Lower leg skin (tissue), 4 donors: Measurements from ENCODE around the gene TMEM109. TPM values are rescaled to one million over a fixed set of nuclear protein-coding genes. Genes with fewer than 3 reads are reported as not detected.

ENCODE experiments used
- DNase-seq, 2 donors: peaks; one replicate each; pipeline ENCODE4 v3.0.0-alpha.2; 2019; ENCODE audit warnings: low spot score in 2 of 2
- H3K4me3 ChIP-seq: fragments of 200-600 bp; sonication (generic); 2 replicates; pipeline ENCODE4 v1.5.1; 2017; ENCODE audit warnings: mild to moderate bottlenecking, low read depth; ENCODE audit not compliant: poor library complexity, severe bottlenecking
- CTCF ChIP-seq, 3 donors: fragments of 450-650 bp; IDR thresholded peaks; one replicate each; pipeline ENCODE4 v1.5.1; 2016; ENCODE audit warnings: antibody characterized with exemption in 3 of 3, mild to moderate bottlenecking in 3 of 3, moderate library complexity in 2 of 3
- POLR2A ChIP-seq, 2 donors: fragments of 450-650 bp; IDR thresholded peaks; one replicate each; pipeline ENCODE4 v1.6.1; 2016 to 2017; ENCODE audit warnings: antibody characterized with exemption in 2 of 2, mild to moderate bottlenecking in 1 of 2, moderate library complexity in 1 of 2
- WGBS, 2 donors: methylation state at CpG; one replicate each; pipeline ENCODE4 v1.1.5; 2018; 5-methylcytosine and 5-hydroxymethylcytosine counted together
- intact Hi-C: fragments of 100-400 bp; cut with DNase I; formaldehyde crosslinking; loops from one replicate; pipeline ENCODE4 v1.15.0; 2023; ENCODE audit warnings: low total_unique reads
- total RNA-seq, 4 donors: library from RNA; depleted of rRNA; stranded (reverse); fragments of >200 nt; gene quantifications; one replicate each; pipeline ENCODE4 v1.1.0, GENCODE V29; 2016

TMEM109 gene
- total RNA-seq, 4 donors from 2014 or later = 62.1 to 101 (median 81.8) TPM

DNA sequence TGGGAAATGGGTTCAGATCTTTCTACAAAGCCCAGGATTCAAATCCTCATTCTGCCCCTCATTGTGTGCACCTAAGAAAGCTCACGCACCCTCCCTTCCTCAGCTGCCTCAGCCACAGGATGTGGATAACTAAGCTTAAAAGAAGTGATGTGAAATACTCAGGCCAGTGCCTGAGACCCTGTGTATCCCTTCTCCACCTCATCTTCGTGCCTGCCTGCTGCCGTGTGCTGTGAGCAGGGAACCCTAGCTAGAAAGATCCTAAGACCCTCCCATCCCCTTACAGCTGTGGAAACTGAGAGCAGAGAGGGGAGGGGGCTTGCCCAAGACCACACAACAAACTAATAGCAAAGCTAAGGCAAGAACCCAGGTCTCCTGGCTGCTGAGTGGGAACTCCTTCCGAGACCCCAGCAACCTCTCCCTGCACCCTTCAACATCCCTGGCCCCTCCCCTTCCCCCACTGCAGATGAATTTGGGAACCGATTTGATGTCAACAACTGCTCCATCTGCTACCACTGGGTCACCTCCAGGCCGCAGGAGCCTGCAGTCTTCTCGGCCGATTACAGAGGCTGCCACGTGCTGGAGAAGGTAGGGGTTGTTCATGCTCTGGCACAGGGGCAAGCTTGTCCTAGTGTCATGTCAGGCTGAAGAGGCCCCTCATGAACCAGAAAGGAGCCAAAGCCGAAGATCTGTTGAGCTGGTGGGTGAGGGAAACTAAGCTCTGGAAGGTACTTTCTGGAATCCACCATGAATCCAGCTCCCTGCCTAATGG lies 45.1 kb upstream of the TMEM109 start:
- 79 to 87% methylated on average over 10 of the region's 10 CpGs for WGBS, 2 donors
- H3K4me3 ChIP-seq = no peak overlapping the region
- TF ChIP-seq POLR2A (IDR thresholded peaks at IDR 0.05) = no peak
- no peak for TF ChIP-seq CTCF (IDR thresholded peaks at IDR 0.05)
- intact Hi-C loops = no loop called here
- DNase-seq = peak in 1 of 2 donors; percentile 72

DNA sequence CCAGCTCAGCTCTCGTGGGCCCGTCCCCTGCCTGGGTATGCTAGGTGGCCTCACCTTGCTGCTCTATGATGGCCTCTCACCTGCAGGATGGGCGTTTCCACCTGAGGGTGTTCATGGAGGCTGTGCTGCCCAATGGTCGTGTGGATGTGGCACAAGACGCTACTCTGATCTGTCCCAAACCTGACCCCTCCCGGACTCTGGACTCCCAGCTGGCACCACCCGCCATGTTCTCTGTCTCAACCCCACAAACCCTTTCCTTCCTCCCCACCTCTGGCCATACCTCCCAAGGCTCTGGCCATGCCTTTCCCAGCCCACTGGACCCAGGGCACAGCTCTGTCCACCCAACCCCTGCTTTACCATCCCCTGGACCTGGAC lies 44.5 kb upstream of the TMEM109 start:
- 92 to 96% methylated on average over 7 of the region's 7 CpGs for WGBS, 2 donors
- no peak overlapping the region for H3K4me3 ChIP-seq
- intact Hi-C loops = no loop called here
- peak in 1 of 2 donors; percentile 57 for DNase-seq
- TF ChIP-seq POLR2A (IDR thresholded peaks at IDR 0.05) (no peak), CTCF (IDR thresholded peaks at IDR 0.05) (no peak)

- H3K4me3 ChIP-seq = no peak overlapping the region
- 57 to 71% methylated on average over 3 of the region's 3 CpGs for WGBS, 2 donors
- intact Hi-C loops = no loop called here
- peak in 1 of 2 donors; percentile 58 for DNase-seq
- TF ChIP-seq CTCF (IDR thresholded peaks at IDR 0.05) (no peak), POLR2A (IDR thresholded peaks at IDR 0.05) (no peak)
Measured at GRCh38 chr11:60870276-60870675, 43.7 kb upstream of the TMEM109 start.

- no peak overlapping the region for H3K4me3 ChIP-seq
- intact Hi-C loops = no loop called here
- 82 to 83% methylated on average over 12 to 13 of the region's 13 CpGs for whole genome bisulfite sequencing, 2 donors
- DNase-seq = no peak
- TF ChIP-seq POLR2A (IDR thresholded peaks at IDR 0.05) (no peak), CTCF (IDR thresholded peaks at IDR 0.05) (no peak)
Measured at GRCh38 chr11:60870733-60871377, 43.1 kb upstream of the TMEM109 start.

DNA sequence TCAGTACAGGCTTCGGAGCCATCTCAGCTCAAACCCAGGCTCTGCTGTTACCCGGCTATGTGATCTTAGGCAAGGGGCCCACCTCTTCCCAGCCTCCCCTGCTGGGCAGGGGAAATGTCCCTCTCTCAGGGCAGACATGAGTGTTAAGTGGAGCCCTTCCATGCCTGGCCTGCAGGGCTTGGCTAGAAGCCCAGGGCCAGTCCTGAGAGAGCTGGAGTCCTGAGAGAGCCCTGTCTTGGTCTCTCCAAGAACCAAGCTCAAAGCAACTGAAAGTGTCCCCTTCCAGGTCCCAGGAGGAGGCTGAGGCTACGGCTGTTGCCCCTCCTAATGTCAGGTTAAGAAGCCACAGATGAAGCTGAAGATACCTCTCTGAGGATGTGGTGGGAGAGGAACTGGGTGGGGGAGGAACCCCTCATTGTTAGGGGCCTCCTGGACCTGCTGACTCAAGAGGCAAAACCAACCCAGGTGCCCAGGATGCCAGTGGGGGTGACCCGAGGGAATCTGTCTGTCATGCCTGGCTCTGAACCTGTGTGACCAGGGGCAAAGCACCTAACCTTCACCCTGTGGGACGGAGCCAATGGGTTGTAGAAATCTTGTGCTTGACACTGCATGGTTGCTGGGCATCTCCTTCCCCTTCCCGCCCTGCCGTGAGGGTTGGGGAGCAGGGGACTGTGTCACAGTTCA lies 42.4 kb upstream of the TMEM109 start:
- TF ChIP-seq CTCF (IDR thresholded peaks at IDR 0.05) = no peak
- TF ChIP-seq POLR2A (IDR thresholded peaks at IDR 0.05) = no peak
- H3K4me3 ChIP-seq = no peak overlapping the region
- 84 to 85% methylated on average over 6 to 7 of the region's 7 CpGs for WGBS, 2 donors
- intact Hi-C loops = no loop called here
- DNase-seq = peak in 1 of 2 donors; percentile 82
